T47D (cell line): ENCODE results near the gene MME.
"Not testable (repeated sequence)": the region's sequence is repeated elsewhere in the genome, so short reads cannot be mapped to it uniquely, and the experiment has no call there.

Experiments used
- DNase-seq, 2 experiments: peaks; one replicate each; pipeline versions ENCODE4 v3.0.0 to v3.0.0-alpha.2; 2011 to 2012; ENCODE audit warnings: low read depth in 1 of 2, low spot score in 1 of 2
- JUND ChIP-seq: IDR thresholded peaks from 2 replicates; pipeline ENCODE4 v1.6.1; 2012; ENCODE audit warnings: low read depth
- in situ Hi-C: cut with HindIII; loops from 2 replicates; pipeline ENCODE4 v1.10.0; 2016; ENCODE audit warnings: low sequenced_read_pairs, low pct_unique_long_range_greater_than_20kb

MME gene

GRCh38 chr3:155129396-155129795 lies 49.3 kb downstream of the MME start:
- TF ChIP-seq JUND = no peak
- no peak for DNase-seq

GRCh38 chr3:155130001-155130400 lies 49.9 kb downstream of the MME start:
- no peak for TF ChIP-seq JUND
- DNase-seq = no peak
- in situ Hi-C loops = no loop called here

More at GRCh38 chr3:155129396-155129795, 49.3 kb downstream of the MME start:
- in situ Hi-C loops = no loop called here

GRCh38 chr3:155131104-155131503 lies 51.0 kb downstream of the MME start:
- in situ Hi-C loops = no loop called here
- no peak for TF ChIP-seq JUND
- DNase-seq = no peak

GRCh38 chr3:155134311-155134710 lies 54.2 kb downstream of the MME start:
- DNase-seq, in situ Hi-C loops: not testable (repeated sequence)

- no peak for TF ChIP-seq JUND
- DNase-seq = no peak
- in situ Hi-C loops = no loop called here
These were observed 54.9 kb downstream of the MME start for GRCh38 chr3:155135003-155135402.

GRCh38 chr3:155138677-155139076 lies 58.6 kb downstream of the MME start:
- in situ Hi-C loops = no loop called here
- no peak for DNase-seq
- no peak for TF ChIP-seq JUND

GRCh38 chr3:155147588-155147987 lies 67.5 kb downstream of the MME start:
- no peak for TF ChIP-seq JUND
- DNase-seq = no peak
- in situ Hi-C loops = no loop called here

GRCh38 chr3:155149494-155149893 lies 69.4 kb downstream of the MME start:
- TF ChIP-seq JUND = no peak
- no peak for DNase-seq
- in situ Hi-C loops = no loop called here

- in situ Hi-C loops = no loop called here
These were observed 73.4 kb downstream of the MME start for GRCh38 chr3:155153242-155154186.

GRCh38 chr3:155154255-155154654 lies 74.1 kb downstream of the MME start:
- no peak for TF ChIP-seq JUND
- DNase-seq = no peak
- in situ Hi-C loops = no loop called here

More at GRCh38 chr3:155153242-155154186, 73.4 kb downstream of the MME start:
- no peak for DNase-seq
- no peak for TF ChIP-seq JUND

GRCh38 chr3:155158346-155159037 lies 78.4 kb downstream of the MME start:
- no peak for DNase-seq
- in situ Hi-C loops = no loop called here
- TF ChIP-seq JUND = no peak

- in situ Hi-C loops = no loop called here
- no peak for TF ChIP-seq JUND
- no peak for DNase-seq
These were observed 79.2 kb downstream of the MME start for GRCh38 chr3:155159301-155159700.

- no peak for DNase-seq
- in situ Hi-C loops = no loop called here
- TF ChIP-seq JUND = no peak
These were observed 81.6 kb downstream of the MME start for GRCh38 chr3:155161640-155162292.
